Neutrophil (primary cell): ENCODE measurements around the gene KLHL41.
"Not testable (repeated sequence)": the region's sequence is repeated elsewhere in the genome, so short reads cannot be mapped to it uniquely, and the experiment has no call there.

Source experiments
- H3K27ac ChIP-seq: fragments of 200-600 bp; sonication (generic); 2 replicates; pipeline ENCODE4 v1.5.1; 2016; ENCODE audit warnings: mild to moderate bottlenecking, moderate library complexity
- H3K27me3 ChIP-seq: fragments of 200-600 bp; sonication (generic); 2 replicates; pipeline ENCODE4 v1.6.0; 2016; ENCODE audit warnings: mild to moderate bottlenecking
- H3K36me3 ChIP-seq: fragments of 200-600 bp; sonication (generic); 2 replicates; pipeline ENCODE4 v1.5.1; 2017
- H3K4me1 ChIP-seq, 2 experiments: fragments of 200-600 bp in 1 of 2; sonication (generic) in 1 of 2; 1 replicate in 1 of 2; 2 replicates in 1 of 2; pipeline versions ENCODE4 v1.5.1 to v1.6.1; 2013 to 2016; ENCODE audit warnings: low read depth in 1 of 2, low read length in 1 of 2, mild to moderate bottlenecking in 1 of 2, moderate library complexity in 1 of 2; ENCODE audit not compliant: control insufficient read depth in 1 of 2, insufficient read depth in 1 of 2
- H3K4me3 ChIP-seq, 2 experiments: fragments of 200-600 bp in 1 of 2; sonication (generic) in 1 of 2; 1 replicate in 1 of 2; 2 replicates in 1 of 2; pipeline ENCODE4 v1.5.1; 2013 to 2016; ENCODE audit warnings: low read depth in 1 of 2, low read length in 1 of 2, mild to moderate bottlenecking in 1 of 2, moderate library complexity in 1 of 2
- H3K9me3 ChIP-seq: fragments of 200-600 bp; sonication (generic); 2 replicates; pipeline ENCODE4 v1.5.1; 2016
- CTCF ChIP-seq: fragments of 200-600 bp; sonication (generic); IDR thresholded peaks from 2 replicates; pipeline ENCODE4 v1.5.1; 2016; ENCODE audit warnings: antibody characterized with exemption

KLHL41 gene

GRCh38 chr2:169513926-169514325, 4.4 kb downstream of the KLHL41 start:
- Histone ChIP-seq H3K4me1 (no peaks in the 10 kb centered on the region), H3K4me3 (no peak overlapping the region), H3K27ac (no peak overlapping the region), H3K9me3 (no peaks in the 10 kb centered on the region), H3K27me3 (no peaks in the 10 kb centered on the region), H3K36me3 (no peaks in the 10 kb centered on the region)
- TF ChIP-seq CTCF, result no peak

GRCh38 chr2:169514758-169515157, 5.3 kb downstream of the KLHL41 start:
- not testable (repeated sequence) for H3K27ac ChIP-seq

GRCh38 chr2:169516488-169516995, 7.0 kb downstream of the KLHL41 start:
- not testable (repeated sequence) for H3K36me3 ChIP-seq, H3K27ac ChIP-seq, H3K4me1 ChIP-seq, H3K9me3 ChIP-seq, H3K27me3 ChIP-seq, H3K4me3 ChIP-seq

More at GRCh38 chr2:169514758-169515157, 5.3 kb downstream of the KLHL41 start:
- not testable (repeated sequence) for H3K4me3 ChIP-seq, H3K4me1 ChIP-seq, H3K9me3 ChIP-seq, H3K36me3 ChIP-seq, H3K27me3 ChIP-seq

- Histone ChIP-seq H3K27me3 (no peaks in the 10 kb centered on the region), H3K27ac (no peak overlapping the region), H3K9me3 (no peaks in the 10 kb centered on the region), H3K4me3 (no peak overlapping the region), H3K4me1 (no peaks in the 10 kb centered on the region), H3K36me3 (no peaks in the 10 kb centered on the region)
- no peak for TF ChIP-seq CTCF
These were observed 11.4 kb downstream of the KLHL41 start for GRCh38 chr2:169520896-169521295.

GRCh38 chr2:169523681-169524080, 14.2 kb downstream of the KLHL41 start:
- no peak for TF ChIP-seq CTCF
- no peak overlapping the region for H3K27ac ChIP-seq
- H3K36me3 ChIP-seq, result no peaks in the 10 kb centered on the region
- H3K4me1 ChIP-seq, result no peaks in the 10 kb centered on the region
- no peaks in the 10 kb centered on the region for H3K9me3 ChIP-seq
- no peak overlapping the region for H3K4me3 ChIP-seq
- H3K27me3 ChIP-seq, result no peaks in the 10 kb centered on the region

GRCh38 chr2:169525434-169525833, 15.9 kb downstream of the KLHL41 start:
- Histone ChIP-seq H3K9me3 (no peaks in the 10 kb centered on the region), H3K4me1 (no peaks in the 10 kb centered on the region), H3K27ac (no peak overlapping the region), H3K4me3 (no peak overlapping the region), H3K27me3 (no peaks in the 10 kb centered on the region), H3K36me3 (peaks cover 5% of the 10 kb centered on the region)
- TF ChIP-seq CTCF, result no peak

- no peaks in the 10 kb centered on the region for H3K9me3 ChIP-seq
- TF ChIP-seq CTCF, result no peak
- no peak overlapping the region for H3K27ac ChIP-seq
- H3K27me3 ChIP-seq, result no peaks in the 10 kb centered on the region
- H3K4me3 ChIP-seq, result no peak overlapping the region
- peaks cover 5% of the 10 kb centered on the region for H3K36me3 ChIP-seq
- no peaks in the 10 kb centered on the region for H3K4me1 ChIP-seq
These were observed 16.9 kb downstream of the KLHL41 start for GRCh38 chr2:169526451-169526850.
